Activated T-cell treated with anti-CD3 and anti-CD28 coated beads for 48 hours (primary cell): ENCODE results near the gene IRAK3.

ENCODE experiments used
- DNase-seq: peaks from one replicate; pipeline ENCODE4 v3.0.0-alpha.2; 2020; ENCODE audit warnings: low read depth

The IRAK3 gene

GRCh38 chr12:66188584-66189485, at the start of gene IRAK3:
IRAK3 (plus strand) TSS chr12:66189214; CDS start chr12:66189300, 86 bp downstream.
- peak; percentile 27 for DNase-seq

GRCh38 chr12:66139328-66139727, 49.7 kb upstream of the IRAK3 start:
- DNase-seq, result no peak

- DNase-seq, result no peak
Measured at GRCh38 chr12:66140731-66141130, 48.3 kb upstream of the IRAK3 start.

GRCh38 chr12:66141299-66141698, 47.7 kb upstream of the IRAK3 start:
- DNase-seq, result no peak

- no peak for DNase-seq
Measured at GRCh38 chr12:66142826-66143225, 46.2 kb upstream of the IRAK3 start.

GRCh38 chr12:66143868-66144267, 45.1 kb upstream of the IRAK3 start:
- DNase-seq, result no peak

GRCh38 chr12:66144791-66145754, 43.9 kb upstream of the IRAK3 start:
- DNase-seq, result no peak

- DNase-seq, result no peak
Measured at GRCh38 chr12:66149702-66150398, 39.2 kb upstream of the IRAK3 start.

GRCh38 chr12:66152732-66153131, 36.3 kb upstream of the IRAK3 start:
- DNase-seq, result no peak

GRCh38 chr12:66154776-66155175, 34.2 kb upstream of the IRAK3 start:
- no peak for DNase-seq

- no peak for DNase-seq
Measured at GRCh38 chr12:66156654-66157053, 32.4 kb upstream of the IRAK3 start.

GRCh38 chr12:66159123-66159522, 29.9 kb upstream of the IRAK3 start:
- no peak for DNase-seq

GRCh38 chr12:66160704-66161103, 28.3 kb upstream of the IRAK3 start:
- no peak for DNase-seq

GRCh38 chr12:66162701-66163100, 26.3 kb upstream of the IRAK3 start:
- no peak for DNase-seq

- no peak for DNase-seq
Measured at GRCh38 chr12:66163289-66163688, 25.7 kb upstream of the IRAK3 start.

GRCh38 chr12:66164349-66164821, 24.6 kb upstream of the IRAK3 start:
- DNase-seq, result no peak

GRCh38 chr12:66165141-66165540, 23.9 kb upstream of the IRAK3 start:
- no peak for DNase-seq

- DNase-seq, result no peak
Measured at GRCh38 chr12:66166561-66166960, 22.5 kb upstream of the IRAK3 start.

- DNase-seq, result no peak
Measured at GRCh38 chr12:66168410-66168809, 20.6 kb upstream of the IRAK3 start.

GRCh38 chr12:66169221-66170170, 19.5 kb upstream of the IRAK3 start, which contains the start of gene TMBIM4:
TMBIM4 (minus strand) TSS chr12:66169996; CDS start chr12:66169951, 45 bp downstream.
- peak; percentile 80 for DNase-seq

GRCh38 chr12:66170606-66171005, 18.4 kb upstream of the IRAK3 start:
- no peak for DNase-seq
